HG03442 (cell line): ENCODE data around the gene ITPR3.

ENCODE experiments used
- ATAC-seq: cut with Tn5 transposase; IDR thresholded peaks from one replicate; pipeline ENCODE4 v1.9.1; 2021; ENCODE audit warnings: mild to moderate bottlenecking, moderate library complexity; ENCODE audit not compliant: unreplicated experiment

Gene ITPR3

DNA sequence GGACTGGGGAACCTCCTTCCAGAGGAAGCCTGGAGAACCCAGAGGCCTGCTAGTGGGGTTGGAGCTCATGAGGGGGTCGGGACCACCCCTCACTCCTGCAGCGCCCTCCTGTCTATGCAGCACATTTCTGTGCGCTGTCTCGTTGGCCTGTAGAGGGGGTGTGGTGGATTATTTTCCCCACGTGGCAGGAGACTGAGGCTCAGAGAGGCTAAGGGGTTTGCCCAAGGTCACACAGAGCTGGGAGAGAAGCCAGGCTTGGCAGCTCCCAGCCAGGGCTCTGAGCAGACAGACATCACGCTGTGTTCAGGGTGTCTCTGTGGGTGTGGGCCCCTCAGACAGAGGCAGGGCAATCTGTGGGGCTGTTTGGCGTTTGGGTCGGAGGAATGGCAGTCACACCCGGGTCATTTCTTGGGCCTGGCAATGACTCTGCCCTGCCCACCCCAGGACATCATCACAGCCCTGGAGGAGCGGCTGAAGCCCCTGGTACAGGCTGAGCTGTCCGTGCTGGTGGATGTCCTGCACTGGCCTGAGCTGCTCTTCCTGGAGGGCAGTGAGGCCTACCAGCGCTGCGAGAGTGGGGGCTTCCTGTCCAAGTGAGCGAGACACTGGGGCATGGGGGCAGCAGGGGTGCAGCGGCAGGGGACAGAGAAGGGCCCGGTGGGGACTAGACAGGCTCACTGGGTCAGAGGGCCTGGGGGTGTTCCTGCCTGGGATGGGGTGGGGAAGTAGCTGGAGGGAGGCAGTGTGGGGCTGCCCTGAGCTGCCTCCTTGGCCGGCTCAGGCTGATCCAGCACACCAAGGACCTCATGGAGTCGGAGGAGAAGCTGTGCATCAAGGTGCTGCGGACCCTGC lies 62.7 kb downstream of the ITPR3 start:
- ATAC-seq: no peak

DNA sequence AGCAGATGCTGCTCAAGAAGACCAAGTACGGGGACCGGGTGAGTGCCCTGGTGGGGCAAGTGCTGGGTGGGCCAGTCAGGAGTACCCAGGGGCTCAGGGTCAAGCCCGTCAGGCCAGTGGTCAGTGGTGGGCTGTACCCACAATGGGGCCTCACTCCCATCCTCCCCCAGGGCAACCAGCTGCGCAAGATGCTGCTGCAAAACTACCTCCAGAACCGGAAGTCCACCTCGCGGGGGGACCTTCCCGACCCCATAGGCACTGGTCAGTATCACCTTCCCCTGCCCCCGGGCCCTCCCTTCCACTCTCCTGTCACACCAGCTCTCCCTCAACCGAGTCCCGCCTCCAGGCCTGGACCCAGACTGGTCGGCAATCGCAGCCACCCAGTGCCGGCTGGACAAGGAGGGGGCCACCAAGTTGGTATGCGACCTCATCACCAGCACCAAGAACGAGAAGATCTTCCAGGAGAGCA lies 63.3 kb downstream of the ITPR3 start:
- ATAC-seq: no peak

DNA sequence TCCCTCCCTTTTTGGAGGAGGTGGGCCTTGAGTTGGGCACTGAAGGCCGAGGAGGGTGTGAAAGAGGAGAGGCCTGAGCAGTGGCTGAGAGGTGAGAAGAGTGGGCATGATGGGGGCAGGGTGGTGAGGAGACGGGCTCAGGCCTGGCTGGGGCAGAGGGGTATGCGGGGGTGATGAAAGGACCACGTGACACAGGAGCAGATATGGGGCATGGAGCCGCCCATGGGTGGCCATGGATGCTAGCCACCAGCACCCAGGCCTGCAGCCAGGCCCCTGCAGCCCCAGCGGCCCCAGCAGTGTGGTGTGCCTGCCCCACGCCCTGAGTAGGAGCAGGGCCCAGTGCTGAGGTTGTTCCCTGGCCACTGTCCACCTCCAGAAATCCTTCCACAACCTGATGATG lies 63.9 kb downstream of the ITPR3 start:
- ATAC-seq: no peak

DNA sequence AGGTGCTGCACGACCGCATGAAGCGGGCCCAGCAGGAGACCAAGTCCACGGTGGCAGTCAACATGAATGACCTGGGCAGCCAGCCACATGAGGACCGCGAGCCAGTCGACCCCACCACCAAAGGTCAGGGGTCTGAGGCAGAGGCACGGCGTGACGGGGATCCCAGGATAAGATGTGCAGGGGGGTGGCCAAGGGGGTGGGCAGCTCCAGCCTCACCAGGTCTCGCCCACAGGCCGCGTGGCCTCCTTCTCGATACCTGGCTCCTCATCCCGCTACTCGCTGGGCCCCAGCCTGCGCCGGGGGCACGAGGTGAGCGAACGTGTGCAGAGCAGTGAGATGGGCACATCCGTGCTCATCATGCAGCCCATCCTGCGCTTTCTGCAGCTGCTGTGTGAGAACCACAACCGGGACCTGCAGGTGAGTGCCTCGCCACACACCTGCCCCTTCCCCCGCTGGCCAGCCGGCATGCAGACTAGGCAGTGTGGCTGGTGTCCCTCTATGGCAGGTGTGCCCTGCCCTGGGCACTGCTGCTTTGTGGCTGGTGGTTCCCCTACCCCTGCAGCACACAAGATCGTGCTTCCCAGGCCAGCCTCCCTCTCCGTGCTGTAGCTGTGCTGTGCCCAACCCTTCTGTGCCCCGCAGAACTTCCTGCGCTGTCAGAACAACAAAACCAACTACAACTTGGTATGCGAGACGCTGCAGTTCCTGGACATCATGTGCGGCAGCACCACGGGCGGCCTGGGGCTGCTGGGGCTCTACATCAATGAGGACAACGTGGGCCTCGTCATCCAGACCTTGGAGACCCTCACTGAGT lies 64.5 kb downstream of the ITPR3 start:
- no peak for ATAC-seq

DNA sequence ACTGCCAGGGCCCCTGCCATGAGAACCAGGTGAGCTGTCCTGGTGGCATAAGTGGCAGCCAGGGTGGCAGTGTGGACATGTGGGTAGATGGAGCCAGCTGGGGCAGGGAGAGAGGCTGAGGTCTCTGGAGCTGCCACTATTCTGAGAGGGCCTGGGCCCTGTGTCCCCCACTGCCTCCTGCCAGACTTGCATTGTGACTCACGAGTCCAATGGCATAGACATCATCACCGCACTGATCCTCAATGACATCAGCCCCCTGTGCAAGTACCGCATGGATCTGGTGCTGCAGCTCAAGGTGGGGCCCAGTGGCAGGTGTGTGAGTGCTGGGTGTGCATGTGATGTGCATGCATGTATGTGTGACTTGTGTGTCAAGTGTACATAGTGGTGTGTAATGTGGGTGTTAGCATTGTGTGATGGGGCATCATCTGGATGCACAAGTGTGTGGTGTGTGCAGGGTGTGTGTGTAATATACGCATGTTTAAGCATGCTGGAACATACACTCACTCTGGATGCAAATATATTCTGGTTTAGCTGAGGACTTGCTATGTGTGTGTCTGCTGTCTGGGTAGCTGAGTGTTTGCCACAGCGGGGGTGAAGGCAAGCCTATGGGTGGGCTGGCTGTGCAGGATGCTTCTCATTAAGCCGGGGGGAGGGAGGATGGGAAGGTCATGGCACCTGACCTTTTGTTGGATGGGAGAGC lies 65.3 kb downstream of the ITPR3 start:
- no peak for ATAC-seq

DNA sequence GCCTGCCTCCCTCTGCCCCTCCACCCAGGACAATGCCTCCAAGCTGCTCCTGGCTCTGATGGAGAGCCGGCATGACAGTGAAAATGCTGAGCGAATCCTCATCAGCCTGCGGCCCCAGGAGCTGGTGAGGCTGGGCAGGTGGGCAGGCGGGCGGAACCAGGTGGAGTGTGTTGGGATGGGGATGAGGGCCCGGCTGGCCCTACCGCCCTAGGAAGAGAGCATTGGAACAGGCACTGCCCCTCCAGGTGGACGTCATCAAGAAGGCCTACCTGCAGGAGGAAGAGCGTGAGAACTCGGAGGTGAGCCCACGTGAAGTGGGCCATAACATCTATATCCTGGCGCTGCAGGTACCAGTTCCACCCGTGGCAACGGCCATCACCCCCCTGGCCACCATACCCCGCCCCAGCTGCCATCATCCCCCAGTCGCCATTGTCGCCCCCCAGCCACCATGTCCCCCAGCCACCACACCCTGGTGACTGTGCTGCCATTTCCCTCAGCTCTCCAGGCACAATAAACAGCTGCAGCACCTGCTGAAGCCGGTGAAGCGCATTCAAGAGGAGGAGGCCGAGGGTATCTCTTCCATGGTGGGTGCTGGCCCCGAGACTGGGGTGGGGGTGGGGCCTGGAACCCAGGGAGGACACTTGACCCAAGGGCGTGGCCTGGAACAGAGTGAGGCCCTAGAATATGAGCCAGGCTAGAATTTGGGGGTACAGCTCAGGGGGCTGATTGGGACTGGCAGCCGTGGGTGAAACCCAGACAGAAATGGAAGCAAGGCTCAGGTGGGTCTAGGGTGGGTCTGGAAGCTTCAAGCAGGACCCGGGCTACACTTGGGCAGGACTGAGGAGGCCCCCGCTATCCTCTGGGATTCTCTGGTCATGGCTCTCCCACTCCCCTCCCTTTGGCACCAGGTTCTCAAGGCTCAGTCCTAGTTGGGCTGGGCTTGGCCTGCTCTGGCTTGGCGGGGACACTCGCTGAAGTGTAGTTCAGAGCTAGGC lies 66.2 kb downstream of the ITPR3 start:
- ATAC-seq: no peak

DNA sequence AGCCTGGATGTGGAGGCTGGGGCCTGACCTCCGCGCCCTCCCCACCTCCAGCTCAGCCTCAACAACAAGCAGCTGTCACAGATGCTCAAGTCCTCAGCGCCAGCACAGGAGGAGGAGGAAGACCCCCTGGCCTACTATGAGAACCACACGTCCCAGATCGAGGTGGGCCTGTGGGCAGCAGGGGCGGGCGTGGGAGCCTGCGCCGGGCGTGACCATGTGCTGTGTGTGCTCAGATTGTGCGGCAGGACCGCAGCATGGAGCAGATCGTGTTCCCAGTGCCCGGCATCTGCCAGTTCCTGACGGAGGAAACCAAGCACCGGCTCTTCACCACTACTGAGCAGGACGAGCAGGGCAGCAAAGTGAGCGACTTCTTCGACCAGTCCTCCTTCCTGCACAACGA lies 66.9 kb downstream of the ITPR3 start:
- ATAC-seq: no peak

DNA sequence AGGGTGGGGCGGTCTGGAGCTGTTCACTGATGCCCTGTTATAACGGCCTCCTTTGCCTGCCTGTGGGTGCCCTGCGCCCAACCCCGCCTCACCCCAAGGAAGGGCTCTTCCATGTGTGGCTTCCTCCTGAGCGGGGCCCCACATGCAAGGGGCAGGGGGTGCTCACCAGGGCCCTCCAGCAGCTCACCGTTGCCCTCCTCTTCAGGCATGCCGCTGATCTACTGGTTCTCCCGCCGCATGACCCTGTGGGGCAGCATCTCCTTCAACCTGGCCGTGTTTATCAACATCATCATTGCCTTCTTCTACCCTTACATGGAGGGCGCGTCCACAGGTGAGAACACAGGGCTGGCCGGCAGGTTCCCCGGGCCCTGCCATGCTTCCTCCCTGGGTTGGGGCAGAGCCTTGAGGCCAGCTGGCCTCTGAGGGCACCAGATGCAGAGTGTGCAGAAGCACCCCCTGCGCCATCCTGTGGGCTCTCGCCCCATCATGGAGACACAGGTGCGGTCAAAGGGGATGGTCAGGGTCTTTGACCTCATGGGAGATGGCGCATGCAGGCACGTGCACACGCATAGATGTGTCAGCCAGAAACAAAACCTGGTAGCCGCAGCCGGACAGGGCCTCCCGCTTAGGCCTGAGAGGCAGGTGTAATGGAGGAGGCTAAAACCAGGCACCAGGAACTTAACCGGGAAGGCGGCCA lies 67.5 kb downstream of the ITPR3 start:
- ATAC-seq: no peak

DNA sequence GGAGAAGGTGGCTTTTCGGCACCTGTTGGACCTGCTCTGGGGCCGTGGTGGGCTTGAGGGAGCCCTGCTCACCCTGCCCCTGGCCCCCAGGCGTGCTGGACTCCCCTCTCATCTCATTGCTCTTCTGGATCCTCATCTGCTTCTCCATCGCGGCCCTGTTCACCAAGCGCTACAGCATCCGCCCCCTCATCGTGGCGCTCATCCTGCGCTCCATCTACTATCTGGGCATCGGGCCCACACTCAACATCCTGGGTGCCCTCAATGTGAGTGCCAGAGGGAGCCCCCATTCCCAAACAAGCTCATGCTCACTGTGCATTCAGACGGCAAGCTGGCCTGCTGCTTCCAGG lies 68.0 kb downstream of the ITPR3 start:
- no peak for ATAC-seq

DNA sequence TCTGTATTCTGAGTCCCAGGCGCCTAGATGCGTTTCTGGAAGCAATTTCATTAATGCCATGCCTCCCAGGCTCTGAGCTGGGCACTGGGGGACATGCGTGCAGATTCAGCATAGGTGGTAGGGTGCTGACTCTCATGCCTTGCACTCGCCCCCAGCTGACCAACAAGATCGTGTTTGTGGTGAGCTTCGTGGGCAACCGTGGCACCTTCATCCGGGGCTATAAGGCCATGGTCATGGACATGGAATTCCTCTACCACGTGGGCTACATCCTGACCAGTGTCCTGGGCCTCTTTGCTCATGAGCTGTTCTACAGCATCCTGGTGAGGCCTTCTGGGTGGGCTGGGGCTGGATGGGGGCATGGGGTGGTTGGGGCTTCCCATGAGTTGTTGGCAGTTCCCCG lies 68.8 kb downstream of the ITPR3 start:
- ATAC-seq: no peak

DNA sequence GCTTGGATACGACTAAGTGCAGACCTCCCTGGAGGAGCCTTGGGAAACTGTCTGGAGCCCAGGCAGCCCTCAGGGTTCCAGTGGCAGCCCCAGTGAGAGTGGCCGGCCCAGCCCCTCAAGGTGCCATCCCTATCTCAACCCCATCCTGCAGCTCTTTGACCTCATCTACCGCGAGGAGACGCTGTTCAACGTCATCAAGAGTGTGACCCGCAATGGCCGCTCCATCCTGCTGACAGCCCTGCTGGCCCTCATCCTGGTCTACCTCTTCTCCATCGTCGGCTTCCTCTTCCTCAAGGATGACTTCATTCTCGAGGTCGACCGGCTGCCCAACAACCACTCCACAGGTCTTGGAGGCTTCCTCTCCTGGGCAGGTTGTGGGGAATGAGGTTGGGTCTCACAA lies 69.6 kb downstream of the ITPR3 start:
- no peak for ATAC-seq

DNA sequence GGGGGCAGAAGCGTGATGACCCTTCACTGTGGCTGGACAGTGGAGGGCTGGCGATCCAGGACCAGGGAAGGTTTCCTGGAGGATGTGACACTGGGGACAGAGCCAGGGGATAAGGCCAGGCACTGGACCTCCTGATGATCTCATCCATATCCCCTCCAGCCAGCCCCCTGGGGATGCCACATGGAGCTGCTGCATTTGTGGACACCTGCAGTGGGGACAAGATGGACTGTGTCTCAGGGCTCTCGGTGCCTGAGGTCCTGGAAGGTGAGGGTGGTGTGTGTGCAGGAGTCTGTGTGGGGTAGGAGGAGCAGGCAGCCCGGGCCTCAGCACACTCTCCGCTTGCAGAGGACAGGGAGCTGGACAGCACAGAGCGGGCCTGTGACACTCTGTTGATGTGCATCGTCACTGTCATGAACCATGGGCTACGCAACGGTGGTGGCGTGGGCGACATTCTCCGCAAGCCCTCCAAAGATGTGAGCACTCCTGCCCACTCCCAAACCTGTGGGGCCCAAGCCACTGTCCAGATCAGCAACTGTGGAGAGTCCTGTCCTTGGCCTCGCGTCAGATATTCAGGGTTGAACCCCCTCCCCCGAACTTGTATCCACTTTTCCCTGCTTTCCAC lies 70.4 kb downstream of the ITPR3 start:
- ATAC-seq: no peak

DNA sequence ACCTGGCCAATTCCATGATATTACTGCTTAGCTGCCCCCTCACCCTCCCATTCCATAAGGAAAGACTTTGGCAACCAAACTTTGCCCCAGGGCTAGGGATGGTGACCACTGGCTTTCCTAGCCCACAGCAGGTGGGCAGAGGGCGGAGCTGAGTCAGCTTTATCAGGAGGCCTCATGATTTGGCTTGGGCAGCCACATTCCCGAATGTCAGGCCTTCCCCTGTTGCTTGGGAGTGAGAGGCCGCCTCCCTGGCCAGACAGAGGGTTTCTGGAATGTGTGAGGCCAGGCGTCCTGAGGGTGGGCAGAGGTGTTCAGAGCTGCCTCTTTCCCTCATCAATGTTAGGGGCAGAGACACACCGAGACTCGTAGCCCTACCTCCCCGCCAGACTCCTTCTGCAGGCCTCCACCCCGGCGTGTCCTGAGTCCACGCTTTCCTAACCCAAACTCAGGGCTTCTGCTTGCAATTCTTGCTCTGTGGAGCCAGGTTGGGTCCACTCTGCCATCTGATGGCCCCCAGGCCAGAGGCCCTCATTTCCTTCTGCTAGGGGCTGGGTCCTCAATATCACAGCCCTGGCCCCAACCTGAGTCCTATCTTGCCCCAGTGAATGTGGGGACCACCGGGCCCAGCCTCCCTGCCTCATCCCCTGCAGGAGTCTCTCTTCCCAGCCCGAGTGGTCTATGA lies 71.1 kb downstream of the ITPR3 start:
- no peak for ATAC-seq

DNA sequence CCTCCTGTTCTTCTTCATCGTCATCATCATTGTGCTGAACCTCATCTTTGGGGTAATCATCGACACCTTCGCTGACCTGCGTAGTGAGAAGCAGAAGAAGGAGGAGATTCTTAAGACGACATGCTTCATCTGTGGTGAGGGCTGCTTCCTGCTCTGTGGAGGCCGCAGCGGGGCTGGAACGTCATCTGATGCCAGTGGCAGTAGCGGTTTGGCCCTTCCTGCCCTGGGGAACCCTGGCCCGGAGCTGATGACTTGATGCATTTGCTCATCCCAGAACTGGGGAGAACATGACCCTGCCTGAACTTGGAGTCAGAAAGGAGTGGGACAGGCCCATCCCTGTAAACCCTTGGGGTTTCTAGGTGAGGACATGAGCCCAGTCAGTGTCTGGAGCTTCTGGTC lies 71.6 kb downstream of the ITPR3 start:
- ATAC-seq: no peak

DNA sequence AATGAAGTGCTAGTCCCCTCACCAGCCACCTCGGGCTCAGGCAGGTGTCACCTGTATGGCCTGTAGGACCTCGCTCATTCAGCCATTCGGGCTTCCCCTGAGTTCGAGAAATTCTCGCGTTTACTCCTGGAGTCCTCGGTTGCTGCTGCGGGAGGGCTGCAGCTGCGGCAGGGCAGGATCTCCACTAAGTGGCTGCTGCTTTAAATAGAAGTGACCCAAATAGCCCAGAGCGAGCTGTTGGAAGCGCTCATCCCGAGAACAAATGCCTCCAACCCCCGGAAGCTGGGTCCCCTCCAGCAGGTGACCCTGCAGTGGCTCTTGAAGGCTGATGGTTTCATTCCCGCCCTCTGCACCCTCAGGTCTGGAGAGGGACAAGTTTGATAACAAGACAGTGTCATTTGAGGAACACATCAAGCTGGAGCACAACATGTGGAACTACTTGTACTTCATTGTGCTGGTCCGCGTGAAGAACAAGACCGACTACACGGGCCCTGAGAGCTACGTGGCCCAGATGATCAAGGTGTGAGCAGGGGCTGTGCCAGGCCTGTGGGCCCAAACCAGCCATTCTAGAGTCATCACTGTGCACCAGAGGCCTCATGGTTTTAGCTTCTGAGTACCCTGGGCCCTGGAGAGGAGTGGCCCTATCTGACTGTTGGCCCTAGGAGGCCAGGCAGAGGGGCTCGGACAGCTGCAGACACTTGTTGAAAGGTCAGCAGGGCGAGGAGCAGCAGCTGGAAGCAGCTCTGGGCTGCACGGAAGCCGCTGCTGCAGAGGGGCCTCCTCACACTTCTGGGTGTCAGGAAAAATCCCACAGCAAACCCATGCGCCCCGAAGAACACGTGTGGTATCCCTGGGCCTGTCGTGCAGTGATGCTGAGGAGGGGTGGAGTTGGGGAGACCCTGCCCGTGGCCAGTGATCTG lies 72.3 kb downstream of the ITPR3 start:
- no peak for ATAC-seq

DNA sequence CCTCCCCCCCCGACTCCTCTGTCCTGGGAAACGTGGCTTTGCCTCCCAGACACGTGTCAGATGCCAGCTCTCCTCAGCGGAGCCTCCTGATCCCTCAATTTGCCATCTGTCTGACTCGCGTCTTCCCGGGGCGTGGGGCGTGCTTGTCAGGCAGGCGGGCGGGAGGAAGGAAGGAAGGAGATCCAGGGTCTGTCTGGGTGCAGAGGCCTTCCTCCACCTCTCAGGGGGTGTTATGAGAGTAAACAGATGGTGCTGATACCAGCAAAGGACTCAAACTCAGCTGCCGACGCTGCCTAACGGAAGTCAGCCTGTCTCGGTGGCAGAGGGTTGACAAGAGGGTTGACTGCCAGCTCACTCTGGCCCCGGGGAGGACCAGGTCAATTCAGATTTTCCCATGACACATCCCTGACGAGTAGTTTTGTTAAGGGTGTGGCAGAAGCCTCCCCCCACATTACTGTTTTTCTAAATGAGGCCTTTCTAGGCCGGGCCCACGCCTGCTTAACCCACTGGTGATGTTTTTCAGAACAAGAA lies 73.3 kb downstream of the ITPR3 start:
- ATAC-seq: no peak

DNA sequence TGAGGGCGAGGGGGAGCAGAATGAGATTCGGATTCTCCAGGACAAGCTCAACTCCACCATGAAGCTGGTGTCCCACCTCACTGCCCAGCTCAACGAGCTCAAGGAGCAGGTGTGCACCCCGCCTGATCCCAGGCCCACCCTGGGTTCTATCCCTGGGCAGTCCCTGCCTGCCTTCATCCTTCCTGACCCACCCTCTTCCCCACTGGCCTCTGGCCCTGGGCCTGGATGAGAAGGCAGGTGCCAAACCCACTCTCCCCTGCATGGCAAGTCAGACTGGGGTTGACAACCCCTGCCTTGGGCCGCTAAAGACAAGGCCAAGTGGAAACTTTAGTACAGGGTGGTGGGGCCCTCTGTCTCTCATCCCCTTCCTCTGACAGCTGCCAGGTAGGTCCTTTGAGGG lies 73.9 kb downstream of the ITPR3 start:
- ATAC-seq: no peak
